Cerebellar cortex (tissue), 1 donor: ENCODE measurements around the gene BRINP3.
"Not testable (repeated sequence)": the region's sequence is repeated elsewhere in the genome, so short reads cannot be mapped to it uniquely, and the experiment has no call there.

ENCODE experiments used
- DNase-seq: peaks from one replicate; pipeline ENCODE4 v3.0.0-alpha.2; 2015; ENCODE audit warnings: low spot score

BRINP3 gene

DNA sequence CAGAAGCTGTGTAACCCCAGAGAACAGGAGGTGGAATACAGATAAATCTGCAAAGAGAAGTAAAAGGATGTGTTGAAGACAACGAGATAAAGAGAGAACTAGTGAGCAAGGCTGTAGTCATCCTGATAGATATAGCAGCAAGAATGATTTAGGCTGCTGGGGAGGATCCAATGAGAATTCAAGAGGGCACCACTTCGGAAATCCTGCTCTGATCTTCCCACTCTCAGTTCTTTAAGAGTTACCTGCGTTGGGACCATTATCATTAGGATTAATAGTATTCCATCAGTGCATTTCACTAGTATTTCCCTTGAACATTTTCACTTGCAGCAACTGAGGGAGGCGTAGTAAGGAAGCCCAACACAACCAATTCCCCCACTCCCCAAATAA, at the start of gene BRINP3:
BRINP3 (minus strand) TSS at position 103 of the 387 bp plus-strand sequence.
- DNase-seq, result peak; percentile 72

DNA sequence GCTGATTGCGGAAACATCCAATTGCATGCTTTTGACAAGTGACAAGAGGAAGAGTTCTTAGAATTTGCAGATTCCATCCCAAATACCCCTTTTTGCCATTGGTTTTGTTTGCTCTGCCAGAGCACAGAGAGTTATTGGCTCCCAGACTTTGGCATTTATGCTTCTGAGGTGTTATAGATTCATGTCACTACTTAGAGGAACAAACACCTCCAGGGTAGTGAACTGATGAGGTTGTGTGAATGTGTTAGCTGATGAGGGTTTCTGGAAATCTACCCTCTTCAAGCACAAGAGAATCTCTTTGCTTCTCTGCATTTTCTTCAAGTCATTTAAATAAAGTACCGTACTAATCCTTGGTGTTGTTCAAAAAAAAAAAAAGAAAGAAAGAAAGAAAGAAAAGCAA, 33.9 kb upstream of the BRINP3 start:
- no peak for DNase-seq

DNA sequence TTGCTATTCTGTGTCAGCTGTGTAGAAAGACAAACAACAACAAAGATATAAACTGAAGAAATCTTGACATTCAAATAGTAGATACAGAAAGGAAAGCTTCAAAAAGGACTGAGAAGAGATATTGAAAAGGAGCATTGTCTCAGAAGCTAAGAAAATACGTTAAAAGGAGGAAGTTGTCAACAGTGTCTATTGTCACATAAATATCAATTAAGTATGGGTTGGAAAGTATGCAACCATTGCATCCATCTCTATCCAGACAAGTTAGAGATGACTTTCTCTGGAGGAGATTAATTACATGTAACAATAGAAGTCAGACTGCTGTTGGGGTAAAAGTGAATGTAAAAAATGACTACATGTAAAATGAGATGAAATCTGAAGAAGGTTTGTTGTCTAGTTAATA, 29.7 kb upstream of the BRINP3 start:
- no peak for DNase-seq

DNA sequence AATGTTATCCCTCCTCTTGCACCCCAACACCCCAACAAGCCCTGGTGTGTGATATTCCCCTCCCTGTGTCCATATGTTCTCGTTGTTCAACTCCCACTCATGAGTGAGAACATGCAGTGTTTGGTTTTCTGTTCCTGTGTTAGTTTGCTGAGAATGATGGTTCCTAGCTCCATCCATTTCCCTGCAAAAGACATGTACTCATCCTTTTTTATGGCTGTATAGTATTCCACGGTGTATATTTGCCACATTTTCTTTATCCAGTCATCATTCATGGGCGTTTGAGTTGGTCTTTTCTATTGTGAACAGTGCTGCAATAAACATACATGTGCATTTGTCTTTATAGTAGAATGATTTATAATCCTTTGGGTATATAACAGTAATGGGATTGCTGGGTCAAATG, 26.9 kb upstream of the BRINP3 start:
- not testable (repeated sequence) for DNase-seq

DNA sequence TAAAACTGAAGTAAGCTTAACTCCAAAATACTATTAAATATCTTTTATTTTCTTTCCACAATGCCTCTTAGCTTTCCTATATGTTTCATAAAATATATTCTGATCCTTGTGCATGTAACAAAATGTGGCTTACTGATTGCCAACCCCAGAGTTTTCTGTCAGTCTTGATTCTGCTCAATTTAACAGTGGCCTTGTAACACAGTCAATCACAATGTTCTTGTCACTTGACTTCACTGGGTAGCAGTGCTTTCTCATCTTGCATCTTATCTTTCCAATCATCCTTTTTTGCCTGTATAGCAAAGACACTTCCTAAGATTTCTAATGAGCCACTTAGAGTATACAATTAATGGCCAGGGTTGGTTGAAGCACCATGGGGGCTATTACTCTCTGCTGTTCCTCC, 19.9 kb upstream of the BRINP3 start:
- DNase-seq, result no peak

DNA sequence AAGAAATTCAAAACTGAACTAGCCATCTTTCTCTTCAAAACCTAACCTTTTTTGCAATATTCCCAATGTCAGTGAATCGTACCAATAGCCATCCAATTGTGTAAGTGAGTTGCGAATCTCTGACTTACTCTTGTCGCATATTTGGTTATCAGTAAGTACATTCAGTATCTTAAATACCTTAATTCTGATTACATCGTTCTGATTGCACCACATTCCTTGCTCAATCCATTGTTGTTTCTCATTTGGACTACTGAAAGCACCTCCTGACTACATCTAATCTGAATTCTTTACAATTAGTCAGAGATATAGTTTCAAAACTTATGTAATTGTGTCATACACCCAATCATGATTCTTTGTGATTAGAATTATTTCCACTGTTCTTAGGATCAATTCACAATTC, 16.8 kb upstream of the BRINP3 start:
- DNase-seq, result no peak

DNA sequence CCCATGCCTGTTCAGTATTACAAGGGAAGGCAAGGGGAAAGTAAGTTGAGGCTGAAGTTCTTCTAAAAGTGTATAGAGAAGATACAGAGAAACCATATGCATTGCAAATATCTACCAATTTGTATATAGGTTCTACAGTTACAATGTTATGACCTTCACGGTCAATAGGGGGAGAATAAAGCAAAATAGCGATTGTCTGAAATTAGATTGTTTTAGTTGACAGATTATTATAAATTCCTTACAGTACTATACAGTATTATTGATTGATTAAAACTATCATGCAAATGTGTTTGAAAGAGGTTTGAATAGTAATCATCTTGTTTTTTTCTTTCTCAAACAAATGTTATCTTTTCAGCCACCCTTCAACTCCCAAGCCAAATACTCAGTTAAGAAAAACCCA, 13.7 kb upstream of the BRINP3 start:
- no peak for DNase-seq

DNA sequence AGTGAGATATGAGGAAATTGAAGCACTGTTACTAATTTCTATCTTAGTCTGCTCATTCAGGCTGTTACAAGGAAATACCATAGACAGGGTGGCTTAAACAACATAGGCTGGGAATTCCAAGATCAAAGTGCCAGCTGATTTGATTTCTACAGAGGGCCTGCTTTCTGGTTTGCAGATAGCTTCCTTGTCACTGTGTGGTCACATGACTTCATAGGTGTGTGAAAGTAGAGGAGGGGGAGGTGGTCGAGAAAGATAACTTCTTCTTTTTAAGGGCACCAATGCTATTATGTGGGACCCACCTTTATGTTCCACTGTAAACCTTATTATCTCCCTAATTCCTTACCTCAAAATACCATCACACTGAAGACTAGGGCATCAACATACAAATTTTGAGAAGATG, 6.4 kb upstream of the BRINP3 start:
- DNase-seq, result no peak

DNA sequence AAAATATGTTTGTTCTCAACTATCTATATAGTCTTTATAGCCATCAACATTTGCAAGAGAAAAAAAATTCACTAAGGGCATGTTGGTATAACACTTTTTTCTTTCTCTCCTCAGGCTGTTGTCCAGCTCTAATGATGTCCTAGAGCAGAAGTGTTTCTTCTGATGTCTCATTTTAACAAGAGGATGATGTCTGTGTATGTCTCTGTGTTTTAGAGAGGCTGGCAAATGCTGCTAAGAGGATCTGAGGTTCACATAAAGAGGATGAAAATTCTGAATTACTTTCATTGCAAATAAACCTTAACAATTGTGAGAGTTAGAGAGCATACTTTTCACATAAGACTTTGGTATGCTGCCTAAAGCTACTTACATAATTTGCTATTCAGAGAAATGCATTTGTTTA, 2.6 kb upstream of the BRINP3 start:
- no peak for DNase-seq

DNA sequence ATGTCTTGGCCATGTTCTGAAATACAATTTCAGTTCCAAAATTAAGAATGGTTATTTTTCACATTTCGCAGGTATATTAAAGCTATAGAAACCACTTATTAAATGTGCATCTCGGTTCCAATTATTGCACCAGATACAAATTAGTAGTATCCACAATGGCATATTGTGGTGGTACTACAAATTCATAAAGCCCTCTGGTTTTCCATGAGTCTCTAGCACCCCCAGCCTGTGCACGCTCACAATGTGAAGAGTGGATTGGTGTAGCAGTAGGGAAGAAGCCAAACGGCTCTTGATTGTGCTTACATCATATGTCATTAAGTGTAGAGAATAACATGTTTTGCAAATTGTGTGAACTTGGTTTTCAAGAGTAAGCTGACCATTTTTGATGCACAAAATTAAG, 1.9 kb upstream of the BRINP3 start:
- DNase-seq, result peak; percentile 89

DNA sequence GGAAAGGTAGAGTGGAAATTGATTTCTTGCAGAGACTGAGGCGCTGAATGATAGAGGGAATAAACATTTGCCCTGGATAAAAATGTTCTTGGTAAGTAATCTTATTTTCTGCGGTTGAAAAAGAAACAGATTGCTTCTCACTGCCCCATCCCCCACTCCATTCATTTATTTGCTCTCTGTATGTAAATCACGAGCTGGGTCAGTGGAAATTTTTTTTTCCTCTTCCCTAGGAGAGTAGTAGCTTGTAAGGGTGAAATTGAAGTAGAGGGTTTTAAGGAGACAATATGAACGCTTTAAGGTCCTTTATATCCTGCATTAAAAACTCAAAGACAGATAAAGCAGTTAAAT, 1.4 kb upstream of the BRINP3 start:
- peak; percentile 81 for DNase-seq

DNA sequence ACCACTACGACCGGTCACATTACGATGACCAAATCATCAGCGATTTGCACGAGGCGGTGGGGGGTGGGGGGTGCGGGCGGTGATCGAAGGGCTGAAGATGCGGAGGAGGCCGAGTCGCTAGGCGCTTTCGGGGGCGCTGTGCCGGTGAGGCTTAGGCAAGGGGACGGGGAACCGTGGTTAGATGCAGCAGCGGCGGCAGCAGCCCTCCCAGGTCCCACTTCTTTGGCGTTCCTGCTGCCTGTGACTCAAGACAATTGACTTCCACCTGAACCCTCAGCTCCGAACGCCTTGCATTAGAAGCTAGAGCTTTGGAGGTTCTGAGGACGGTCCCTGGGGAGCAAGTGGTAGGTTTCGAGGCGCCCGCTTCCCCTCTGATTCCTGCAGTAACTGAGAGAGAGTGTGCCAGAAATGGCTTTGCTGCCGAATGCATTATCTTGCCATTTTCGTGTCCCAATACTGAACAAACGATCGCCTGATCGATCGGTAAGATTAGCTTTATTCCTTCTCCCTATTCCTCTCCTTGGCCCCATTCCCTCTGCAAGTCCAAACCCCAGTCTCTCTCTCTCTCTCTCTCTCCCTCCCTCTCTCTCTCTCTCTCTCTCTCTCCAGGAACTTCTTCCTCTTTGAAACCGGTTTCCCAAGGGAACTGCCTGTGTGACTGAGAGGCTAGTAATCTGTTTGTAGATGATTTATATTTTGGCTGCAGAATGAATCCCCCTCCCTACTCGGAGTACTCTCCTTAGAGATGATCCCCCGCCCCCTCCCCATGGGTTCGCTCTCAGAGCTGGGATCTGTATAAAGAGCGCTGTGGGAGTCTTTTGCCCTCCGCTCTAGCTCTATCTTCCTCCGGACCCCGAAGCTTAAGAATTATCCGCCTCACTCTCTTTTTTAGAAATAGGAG, 735 bp upstream of the BRINP3 start:
- peak; percentile 68 for DNase-seq

DNA sequence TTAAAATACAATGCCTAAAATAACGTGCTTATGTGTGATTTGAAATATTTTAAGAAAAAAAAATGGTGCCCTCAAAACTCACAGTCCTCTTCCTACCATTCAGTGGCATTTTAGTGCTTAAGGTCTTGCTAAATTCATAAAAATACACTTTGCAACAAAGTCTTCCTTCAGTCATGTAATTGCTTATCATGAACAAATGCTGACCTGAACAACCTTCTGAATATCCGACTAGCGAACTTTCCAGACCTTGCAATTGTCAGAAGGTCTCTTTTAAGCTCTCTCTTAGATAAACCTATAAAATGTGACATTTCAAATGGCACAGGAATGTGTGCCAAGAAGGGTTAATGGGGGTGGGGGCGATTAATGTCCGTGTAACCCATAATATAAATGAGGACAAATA, 858 bp downstream of the BRINP3 start:
- peak; percentile 47 for DNase-seq

DNA sequence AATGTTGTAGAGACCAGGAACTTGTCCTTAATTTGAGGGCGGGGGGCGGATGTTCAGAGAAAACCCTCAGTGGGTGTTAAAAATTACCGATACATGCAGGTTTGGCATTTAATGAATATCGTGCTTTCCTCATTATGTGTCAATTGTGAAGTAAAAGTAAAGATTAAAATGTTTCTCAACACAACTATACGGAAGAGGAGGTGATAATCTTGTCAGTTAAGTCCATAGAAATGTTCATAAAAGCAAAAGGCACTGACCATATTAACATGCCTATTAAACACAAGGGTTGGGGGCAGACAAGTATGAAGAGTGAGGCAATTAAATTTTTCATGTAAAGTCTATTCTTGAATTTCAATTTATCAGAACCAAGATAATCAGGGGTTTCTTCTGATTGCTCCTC, 1.3 kb downstream of the BRINP3 start:
- DNase-seq, result peak; percentile 43

DNA sequence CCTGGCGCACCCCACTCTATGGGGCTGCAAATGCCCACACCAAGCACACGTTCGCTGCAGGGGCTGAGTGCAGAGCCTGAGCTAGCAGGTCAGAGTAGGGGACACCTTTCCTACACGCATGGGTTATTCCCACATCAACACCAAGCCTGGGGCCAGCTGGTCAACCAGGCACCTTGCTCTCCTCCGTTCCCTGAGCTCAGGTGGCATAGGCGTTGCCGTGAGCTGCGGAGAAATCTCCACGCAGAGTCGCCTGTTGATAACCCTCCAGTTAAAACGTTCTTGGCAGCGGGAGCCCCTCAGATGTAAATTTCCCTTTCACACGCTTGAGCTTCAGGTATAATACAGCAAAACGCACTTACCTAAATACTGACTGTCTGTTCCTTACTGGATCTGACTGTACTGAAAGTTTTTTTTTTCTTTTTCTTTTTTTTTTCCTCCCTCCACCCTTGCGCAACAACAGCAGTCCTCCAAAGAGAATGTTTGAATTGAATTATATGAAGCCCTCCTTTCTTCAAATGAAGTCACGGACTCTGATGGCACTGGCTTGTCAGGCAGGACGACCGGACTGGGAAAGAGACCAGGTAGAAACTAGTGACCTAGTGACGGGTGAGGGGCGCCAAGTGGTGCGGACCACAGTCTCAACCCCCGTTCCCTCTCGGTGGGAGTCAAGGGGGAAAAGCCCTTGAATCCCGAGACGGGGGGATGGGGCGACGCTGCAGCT, 2.1 kb downstream of the BRINP3 start:
- peak; percentile 83 for DNase-seq

DNA sequence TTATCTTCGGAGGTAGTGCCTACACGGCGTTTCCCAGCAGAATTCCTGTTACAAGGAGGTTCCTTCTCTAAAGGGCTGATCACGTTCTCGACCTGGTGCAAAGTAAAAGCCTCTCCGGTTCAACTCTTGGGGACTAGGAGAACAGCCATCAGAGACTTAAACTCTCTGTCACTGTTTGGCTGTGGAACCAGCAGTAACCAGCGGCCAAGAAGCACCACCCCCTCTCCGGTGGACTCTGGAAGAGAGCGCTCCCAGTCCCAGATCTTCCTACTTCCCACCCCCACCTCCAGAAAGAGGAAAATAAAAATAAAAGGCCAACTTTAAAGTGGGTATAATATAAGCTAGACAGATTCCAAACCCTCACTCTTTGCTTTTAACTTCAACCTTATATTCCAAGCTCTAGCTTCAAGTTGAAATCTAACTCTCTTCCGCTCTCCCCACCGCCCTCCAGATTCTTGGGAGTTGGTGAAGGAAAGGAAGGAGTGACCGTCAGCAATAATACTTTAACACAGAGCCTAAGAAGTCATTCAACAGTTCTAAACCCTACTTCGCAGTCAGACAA, 2.9 kb downstream of the BRINP3 start:
- DNase-seq, result peak; percentile 79

DNA sequence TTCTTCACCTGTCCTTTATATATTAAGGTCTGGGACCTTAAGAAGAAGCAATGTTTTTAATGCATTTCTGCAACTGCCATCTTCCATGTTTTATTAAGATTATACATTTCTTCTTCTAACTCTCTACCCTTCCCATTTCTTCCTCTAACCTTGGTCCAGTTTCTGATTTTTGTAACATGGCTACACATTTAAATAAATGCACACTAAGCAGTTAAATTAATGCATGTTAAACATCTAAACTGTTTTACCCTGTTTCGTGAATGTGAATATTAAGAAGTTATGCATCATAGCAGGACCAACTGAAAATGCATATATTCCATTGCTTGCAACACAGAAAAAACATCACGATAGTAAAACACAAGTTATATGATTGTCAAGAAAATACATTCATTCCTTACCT, 3.7 kb downstream of the BRINP3 start:
- no peak for DNase-seq

DNA sequence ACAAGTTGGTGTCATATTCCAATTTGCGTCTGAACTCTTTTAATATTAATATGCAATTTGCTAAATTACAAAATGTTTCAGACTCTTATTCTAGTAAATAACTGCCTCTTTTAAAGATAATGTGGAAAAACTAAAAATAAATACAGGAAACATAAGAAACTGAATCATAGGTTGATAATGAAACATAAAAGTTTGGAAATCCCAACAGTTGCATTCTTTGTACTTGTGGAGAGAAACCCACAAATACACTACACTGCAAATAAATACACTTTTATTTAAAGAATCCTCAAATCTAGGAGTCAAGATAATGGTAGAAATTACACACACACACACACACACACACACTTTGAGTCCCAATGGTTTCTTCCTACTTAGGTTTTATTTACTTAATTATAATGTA, 5.2 kb downstream of the BRINP3 start:
- DNase-seq, result no peak

DNA sequence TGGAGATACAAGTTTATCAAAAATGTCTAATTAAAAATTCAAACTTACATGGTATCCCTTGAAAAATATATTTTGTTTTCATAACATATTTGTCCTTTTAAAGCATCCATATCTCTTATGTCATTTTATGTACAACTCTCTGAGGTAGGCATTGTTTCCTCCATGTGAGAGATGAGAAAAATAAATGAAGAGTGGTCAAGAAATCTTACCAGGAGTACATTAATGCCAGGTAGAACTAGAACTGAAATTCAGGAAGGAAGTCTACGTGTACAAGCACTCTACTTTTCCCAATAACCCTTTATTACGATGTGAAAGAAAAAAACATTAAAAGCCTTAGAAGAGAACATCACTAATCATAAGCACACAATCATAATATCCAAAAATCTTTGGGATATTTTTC, 5.6 kb downstream of the BRINP3 start:
- DNase-seq, result peak; percentile 41

DNA sequence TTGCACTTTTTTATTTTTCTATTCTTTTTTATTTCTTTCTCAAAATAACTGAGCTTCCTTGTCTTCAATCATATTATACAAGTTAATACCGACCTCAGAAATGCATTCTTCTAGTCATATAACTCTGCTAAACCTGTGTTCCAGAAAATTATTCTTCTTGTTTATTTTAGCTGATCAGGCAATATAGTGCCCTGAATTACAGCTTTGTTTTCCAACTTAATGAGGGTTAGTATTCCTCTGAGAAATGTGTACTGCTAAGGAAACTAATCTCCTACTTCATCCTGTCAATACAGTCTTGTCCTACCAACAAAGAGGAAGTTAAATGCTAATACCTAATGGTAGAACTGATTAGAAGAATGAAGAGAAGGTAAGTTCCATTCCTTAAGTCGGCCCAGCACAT, 13.0 kb downstream of the BRINP3 start:
- no peak for DNase-seq

DNA sequence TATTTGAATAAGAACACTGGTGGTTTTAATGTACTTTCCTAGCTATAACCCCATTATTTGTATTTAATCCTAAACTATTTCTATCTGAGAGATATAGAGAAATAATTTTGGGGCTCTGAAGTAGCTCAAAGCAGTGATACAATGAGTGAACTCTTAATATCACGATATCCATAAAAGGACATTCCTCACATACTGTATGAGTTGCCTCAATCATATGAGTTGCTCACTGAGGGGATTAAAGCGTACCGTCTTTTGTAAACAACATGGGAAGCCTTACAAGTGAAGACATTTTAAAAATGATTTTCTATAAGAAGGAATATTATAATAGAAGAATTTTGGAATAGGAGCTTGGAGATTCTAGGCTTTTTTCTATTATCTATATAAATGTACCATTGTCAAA, 21.5 kb downstream of the BRINP3 start:
- DNase-seq, result no peak

DNA sequence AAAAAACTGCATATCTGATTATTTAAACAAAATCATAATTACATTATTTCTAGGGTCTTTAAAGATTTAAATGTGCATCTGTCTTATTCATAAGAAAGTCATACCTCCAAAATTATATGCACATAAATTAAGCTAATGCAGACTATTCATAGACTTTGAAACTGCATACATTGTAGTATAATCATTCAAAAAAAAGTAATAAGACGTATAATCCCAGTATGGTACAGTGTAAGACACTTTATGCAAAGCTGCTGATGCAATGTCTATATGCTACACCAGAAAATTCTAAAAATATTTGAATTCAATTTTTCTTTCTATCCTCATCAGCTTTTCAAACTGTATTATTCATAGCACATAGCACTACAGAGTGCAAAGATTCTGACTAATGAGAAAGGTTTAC, 22.0 kb downstream of the BRINP3 start:
- DNase-seq, result no peak

DNA sequence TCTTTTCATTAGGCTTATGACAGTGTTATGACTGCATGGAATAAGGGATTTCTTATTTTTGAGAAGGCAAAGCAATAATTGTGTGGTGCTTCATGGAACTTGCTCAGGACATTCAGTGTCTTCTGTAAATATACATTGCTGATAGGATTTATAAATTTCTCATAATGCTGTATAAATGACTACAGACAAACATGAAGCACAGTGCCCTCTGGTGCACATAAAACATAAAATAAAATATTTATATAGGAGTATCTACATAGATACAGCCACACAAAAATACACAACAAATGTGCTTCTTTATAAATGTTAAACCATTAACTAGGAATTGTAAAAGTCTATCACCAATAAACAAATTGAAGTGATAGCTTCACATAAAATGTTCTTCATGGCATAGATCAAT, 24.1 kb downstream of the BRINP3 start:
- no peak for DNase-seq
